Activated naive CD8-positive, alpha-beta T cell treated with anti-CD3 and anti-CD28 coated beads for 36 hours (primary cell): ENCODE measurements around the gene MAT1A. TPM values are rescaled to one million over a fixed set of nuclear protein-coding genes. Genes with fewer than 3 reads are reported as not detected.
"Not testable (repeated sequence)": the region's sequence is repeated elsewhere in the genome, so short reads cannot be mapped to it uniquely, and the experiment has no call there.

Experiments used
- DNase-seq: peaks from one replicate; pipeline ENCODE4 v3.0.0; 2021
- H3K27ac Mint-ChIP-seq: one replicate; pipeline ENCODE4 v1.8.0; 2022; ENCODE audit warnings: mild to moderate bottlenecking, moderate library complexity, mixed read lengths
- H3K27me3 Mint-ChIP-seq: one replicate; pipeline ENCODE4 v1.8.0; 2022; ENCODE audit warnings: mild to moderate bottlenecking, mixed read lengths
- H3K36me3 Mint-ChIP-seq: one replicate; pipeline ENCODE4 v1.8.0; 2021; ENCODE audit warnings: mild to moderate bottlenecking, mixed read lengths
- H3K4me1 Mint-ChIP-seq: one replicate; pipeline ENCODE4 v1.8.0; 2021; ENCODE audit warnings: mixed read lengths
- H3K4me3 Mint-ChIP-seq: one replicate; pipeline ENCODE4 v1.8.0; 2022; ENCODE audit warnings: mild to moderate bottlenecking, moderate library complexity, mixed read lengths
- H3K9me3 Mint-ChIP-seq: one replicate; pipeline ENCODE4 v1.8.0; 2022; ENCODE audit warnings: mixed read lengths
- total RNA-seq, 2 experiments: library from RNA; stranded (reverse); gene quantifications; one replicate each; pipeline ENCODE4 v1.2.3, GENCODE V29; 2021

MAT1A gene
- total RNA-seq, 2 experiments from 2014 or later: not detected

DNA sequence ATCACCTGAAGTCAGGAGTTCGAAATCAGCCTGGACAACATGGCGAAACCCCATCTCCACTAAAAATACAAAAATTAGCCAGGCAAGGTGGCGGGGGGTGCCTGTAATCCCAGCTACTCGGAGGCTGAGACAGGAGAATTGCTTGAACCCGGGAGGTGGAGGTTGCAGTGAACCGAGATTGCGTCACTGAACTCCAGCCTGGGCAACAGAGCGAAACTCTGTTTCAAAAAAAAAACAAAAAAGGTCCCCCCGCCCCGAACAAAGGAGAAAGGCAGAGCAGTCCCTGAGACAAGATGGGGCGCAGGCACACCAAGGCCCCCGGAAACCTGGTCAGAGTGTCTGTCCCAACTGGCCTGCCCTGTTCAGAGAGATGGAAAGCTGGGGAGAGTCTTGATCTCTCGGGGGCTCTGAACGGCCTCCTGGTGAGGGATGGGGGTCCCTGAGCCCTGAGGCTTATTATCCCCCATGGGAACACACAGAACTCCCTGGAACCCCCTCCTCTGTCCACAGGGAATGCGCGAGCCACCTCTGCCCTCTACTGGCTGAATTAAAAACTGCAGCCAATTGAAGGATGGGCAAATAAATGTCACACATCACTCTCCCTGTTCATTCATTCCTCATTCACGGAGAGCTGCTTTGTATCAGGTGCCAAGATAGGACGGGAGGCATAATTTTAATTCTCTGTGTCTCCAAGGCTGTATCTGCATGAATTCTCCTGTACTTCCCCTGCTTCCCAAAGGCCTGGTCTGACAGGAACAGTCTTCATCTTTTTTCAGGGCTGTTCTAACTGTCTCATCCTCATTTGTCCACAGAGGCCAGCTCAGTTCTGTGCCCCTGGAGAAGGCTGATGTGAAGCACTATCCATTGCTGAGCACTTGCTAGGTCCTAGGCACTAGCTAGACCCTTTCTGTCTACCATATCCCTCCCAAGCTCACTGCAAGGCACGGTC lies 28.9 kb downstream of the MAT1A start:
- peak; percentile 24 for DNase-seq
- Mint-ChIP-seq H3K4me3 (no peak overlapping the region), H3K36me3 (no peaks in the 10 kb centered on the region), H3K27me3 (peaks cover 4% of the 10 kb centered on the region), H3K4me1 (no peaks in the 10 kb centered on the region), H3K27ac (no peak overlapping the region), H3K9me3 (no peaks in the 10 kb centered on the region)

DNA sequence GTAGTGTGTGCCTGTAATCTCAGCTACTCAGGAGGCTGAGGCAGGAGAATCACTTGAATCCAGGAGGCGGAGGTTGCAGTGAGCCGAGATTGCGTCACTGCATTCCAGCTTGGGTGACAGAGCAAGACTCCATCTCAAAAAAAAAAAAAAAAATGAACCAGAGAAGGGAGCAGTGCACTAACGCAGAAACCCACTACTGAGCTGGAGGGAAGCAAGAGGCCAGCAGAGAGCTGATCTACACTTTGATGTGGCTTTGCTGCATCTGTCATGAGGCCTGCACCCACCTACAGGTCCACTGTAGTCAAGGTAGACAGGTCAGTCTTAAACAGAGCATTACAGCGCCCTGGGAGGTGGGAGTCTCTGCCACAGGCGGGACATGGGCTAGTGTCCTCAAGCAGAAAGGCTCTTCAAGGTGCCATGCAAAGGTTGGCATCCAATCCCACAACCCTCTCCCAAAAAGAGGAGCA lies 30.0 kb downstream of the MAT1A start:
- Mint-ChIP-seq H3K27ac (no peak overlapping the region), H3K9me3 (no peaks in the 10 kb centered on the region)

GRCh38 chr10:80256798-80257197 lies 32.7 kb downstream of the MAT1A start:
- DNase-seq, H3K4me1 Mint-ChIP-seq, H3K36me3 Mint-ChIP-seq, H3K27me3 Mint-ChIP-seq, H3K27ac Mint-ChIP-seq, H3K9me3 Mint-ChIP-seq, H3K4me3 Mint-ChIP-seq: not testable (repeated sequence)

More for the DNA sequence above, 30.0 kb downstream of the MAT1A start:
- Mint-ChIP-seq H3K4me1 (no peaks in the 10 kb centered on the region), H3K27me3 (peaks cover 2% of the 10 kb centered on the region), H3K4me3 (no peak overlapping the region), H3K36me3 (no peaks in the 10 kb centered on the region)
- DNase-seq: no peak

- H3K27me3 Mint-ChIP-seq, H3K27ac Mint-ChIP-seq, H3K4me3 Mint-ChIP-seq, H3K36me3 Mint-ChIP-seq, DNase-seq, H3K4me1 Mint-ChIP-seq, H3K9me3 Mint-ChIP-seq: not testable (repeated sequence)
These were observed 34.7 kb downstream of the MAT1A start for GRCh38 chr10:80254726-80255125.

DNA sequence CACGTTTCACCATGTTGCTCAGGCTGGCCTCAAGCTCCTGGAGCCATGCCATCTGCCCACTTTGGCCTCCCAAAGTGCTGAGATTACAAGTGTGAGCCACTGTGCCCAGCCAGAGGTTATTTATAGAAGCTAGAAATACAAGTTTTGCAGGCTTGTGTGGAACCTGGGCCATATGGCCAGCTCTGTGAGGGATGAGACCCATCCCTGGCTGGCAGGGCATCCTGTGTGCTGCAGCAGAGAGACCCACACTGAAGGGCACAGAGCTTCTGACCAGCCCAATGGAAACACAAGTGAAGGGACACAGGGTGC lies 35.5 kb downstream of the MAT1A start:
- H3K9me3 Mint-ChIP-seq, H3K27ac Mint-ChIP-seq, H3K27me3 Mint-ChIP-seq: not testable (repeated sequence)

GRCh38 chr10:80253266-80253962 lies 36.0 kb downstream of the MAT1A start:
- Mint-ChIP-seq H3K9me3 (no peaks in the 10 kb centered on the region), H3K4me3 (no peak overlapping the region), H3K4me1 (no peaks in the 10 kb centered on the region), H3K27ac (no peak overlapping the region), H3K36me3 (no peaks in the 10 kb centered on the region), H3K27me3 (no peaks in the 10 kb centered on the region)
- no peak for DNase-seq

More for the DNA sequence above, 35.5 kb downstream of the MAT1A start:
- not testable (repeated sequence) for H3K4me1 Mint-ChIP-seq, H3K36me3 Mint-ChIP-seq, H3K4me3 Mint-ChIP-seq, DNase-seq

- Mint-ChIP-seq H3K4me1 (no peaks in the 10 kb centered on the region), H3K27ac (no peak overlapping the region), H3K4me3 (no peak overlapping the region), H3K36me3 (no peaks in the 10 kb centered on the region), H3K9me3 (no peaks in the 10 kb centered on the region), H3K27me3 (no peaks in the 10 kb centered on the region)
- no peak for DNase-seq
These were observed 37.1 kb downstream of the MAT1A start for GRCh38 chr10:80252296-80252887.

DNA sequence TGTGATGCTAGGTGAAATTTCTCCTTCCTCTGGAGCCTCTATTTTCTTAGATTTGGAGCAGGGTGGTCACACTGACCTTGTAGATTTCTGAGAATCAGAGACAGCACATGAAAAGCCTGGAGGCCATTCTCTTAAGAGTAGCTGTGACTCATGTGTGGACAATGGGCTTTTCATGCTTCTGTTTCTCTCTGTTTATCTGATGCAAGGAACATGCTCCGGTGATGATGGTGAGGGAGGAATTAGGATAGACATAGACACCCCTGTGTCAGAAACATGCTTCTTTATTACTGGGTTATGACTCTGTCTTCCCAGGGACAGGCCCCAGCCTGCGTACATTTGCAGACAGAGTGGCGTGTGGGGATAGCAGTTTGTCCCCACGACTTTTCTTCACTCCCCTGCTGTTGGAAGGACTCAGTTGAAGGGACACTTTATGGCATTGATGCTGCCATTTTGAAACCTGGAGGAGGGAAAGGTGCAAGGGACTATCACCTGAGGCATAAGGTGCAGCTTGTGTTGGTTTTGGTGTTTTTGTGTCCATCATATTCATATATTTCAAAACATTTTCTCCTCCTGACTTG lies 37.7 kb downstream of the MAT1A start:
- not testable (repeated sequence) for H3K27ac Mint-ChIP-seq, H3K27me3 Mint-ChIP-seq, H3K4me3 Mint-ChIP-seq, H3K9me3 Mint-ChIP-seq, H3K4me1 Mint-ChIP-seq, DNase-seq, H3K36me3 Mint-ChIP-seq

- not testable (repeated sequence) for H3K4me1 Mint-ChIP-seq, H3K9me3 Mint-ChIP-seq, DNase-seq, H3K36me3 Mint-ChIP-seq, H3K27me3 Mint-ChIP-seq, H3K4me3 Mint-ChIP-seq, H3K27ac Mint-ChIP-seq
These were observed 39.1 kb downstream of the MAT1A start for GRCh38 chr10:80250399-80250798.

- DNase-seq, H3K27ac Mint-ChIP-seq, H3K4me1 Mint-ChIP-seq, H3K27me3 Mint-ChIP-seq, H3K36me3 Mint-ChIP-seq, H3K9me3 Mint-ChIP-seq, H3K4me3 Mint-ChIP-seq: not testable (repeated sequence)
These were observed 39.6 kb downstream of the MAT1A start for GRCh38 chr10:80249906-80250305.

GRCh38 chr10:80247611-80248010 lies 41.8 kb downstream of the MAT1A start:
- not testable (repeated sequence) for H3K27ac Mint-ChIP-seq, H3K27me3 Mint-ChIP-seq, DNase-seq, H3K9me3 Mint-ChIP-seq, H3K4me3 Mint-ChIP-seq, H3K4me1 Mint-ChIP-seq, H3K36me3 Mint-ChIP-seq

DNA sequence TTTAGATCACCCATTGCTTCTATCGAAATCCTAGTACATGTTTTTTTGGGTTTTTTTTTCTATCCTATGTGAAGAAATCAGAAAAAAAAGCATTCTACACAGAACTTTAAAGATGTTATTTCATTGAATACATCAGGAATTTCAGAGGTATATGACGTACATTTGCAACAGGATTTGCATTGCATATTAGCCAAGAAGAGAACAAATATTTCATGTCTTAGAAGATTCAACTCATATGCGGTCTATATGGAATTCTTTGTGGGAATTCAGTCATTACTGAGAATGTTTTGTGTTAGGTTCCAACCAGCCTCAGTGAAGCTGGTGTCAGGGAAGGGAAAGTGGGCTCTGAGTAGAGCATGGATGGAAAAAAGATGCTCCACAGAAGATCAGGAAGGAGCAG lies 45.1 kb downstream of the MAT1A start:
- H3K36me3 Mint-ChIP-seq, H3K9me3 Mint-ChIP-seq, H3K4me1 Mint-ChIP-seq, H3K4me3 Mint-ChIP-seq, H3K27me3 Mint-ChIP-seq, DNase-seq, H3K27ac Mint-ChIP-seq: not testable (repeated sequence)

DNA sequence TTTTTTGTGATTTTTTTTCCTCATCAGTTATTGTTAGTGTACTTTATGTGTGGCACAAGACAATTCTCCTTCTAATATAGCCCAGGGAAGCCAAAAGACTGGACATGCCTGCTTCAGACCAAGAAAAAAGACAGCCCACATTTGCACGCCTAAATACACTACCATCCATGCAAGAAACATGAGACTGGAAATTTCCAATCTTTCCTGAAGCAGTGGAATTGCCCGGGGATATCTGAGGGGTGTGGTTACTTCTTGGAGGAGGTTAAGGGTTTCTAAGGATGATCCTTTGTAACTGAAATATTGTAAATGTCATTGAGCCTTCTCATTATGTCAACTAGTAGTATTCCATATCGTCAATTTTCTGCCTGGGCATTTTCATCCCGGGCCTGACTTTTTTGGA lies 47.1 kb downstream of the MAT1A start:
- H3K4me3 Mint-ChIP-seq, H3K36me3 Mint-ChIP-seq, H3K9me3 Mint-ChIP-seq, DNase-seq, H3K27ac Mint-ChIP-seq, H3K27me3 Mint-ChIP-seq, H3K4me1 Mint-ChIP-seq: not testable (repeated sequence)

GRCh38 chr10:80236457-80236856 lies 53.0 kb downstream of the MAT1A start:
- H3K27me3 Mint-ChIP-seq, H3K4me1 Mint-ChIP-seq, DNase-seq, H3K4me3 Mint-ChIP-seq, H3K9me3 Mint-ChIP-seq, H3K27ac Mint-ChIP-seq, H3K36me3 Mint-ChIP-seq: not testable (repeated sequence)
